Measurements from ENCODE around the gene ARPC1A.

ARPC1A gene

DNA sequence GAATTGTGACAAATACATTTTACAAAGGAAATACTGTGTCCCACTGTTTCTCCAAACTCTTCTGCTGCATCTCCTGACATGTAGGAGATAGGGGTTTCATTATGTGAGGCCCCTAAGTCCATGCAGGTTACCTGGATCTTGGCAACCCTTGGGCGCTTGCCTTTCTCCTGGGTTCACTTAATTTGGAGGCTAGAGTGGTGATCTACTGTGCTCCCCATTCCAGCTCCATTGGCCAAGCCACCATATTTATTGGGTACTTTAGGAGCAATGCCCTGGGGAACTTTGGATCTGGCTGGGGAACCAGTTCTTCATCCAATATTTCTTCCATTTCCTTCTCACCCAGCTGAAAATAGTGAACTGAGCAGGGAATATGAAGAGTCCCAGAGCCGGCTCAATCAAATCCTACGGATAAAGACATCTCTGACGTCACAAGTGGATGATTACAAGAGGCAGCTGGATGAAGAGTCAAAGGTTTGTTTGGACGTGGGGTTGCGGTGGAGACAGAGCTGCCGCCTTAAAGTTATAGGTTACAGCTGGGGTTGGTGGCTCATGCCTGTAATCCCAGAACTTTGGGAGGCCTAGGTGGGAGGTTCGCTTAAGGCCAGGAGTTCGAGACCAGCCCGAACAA lies 34.6 kb upstream of the ARPC1A start:
- H3K27ac ChIP-seq, result no peak overlapping the region
- TF ChIP-seq, protein P1, sequence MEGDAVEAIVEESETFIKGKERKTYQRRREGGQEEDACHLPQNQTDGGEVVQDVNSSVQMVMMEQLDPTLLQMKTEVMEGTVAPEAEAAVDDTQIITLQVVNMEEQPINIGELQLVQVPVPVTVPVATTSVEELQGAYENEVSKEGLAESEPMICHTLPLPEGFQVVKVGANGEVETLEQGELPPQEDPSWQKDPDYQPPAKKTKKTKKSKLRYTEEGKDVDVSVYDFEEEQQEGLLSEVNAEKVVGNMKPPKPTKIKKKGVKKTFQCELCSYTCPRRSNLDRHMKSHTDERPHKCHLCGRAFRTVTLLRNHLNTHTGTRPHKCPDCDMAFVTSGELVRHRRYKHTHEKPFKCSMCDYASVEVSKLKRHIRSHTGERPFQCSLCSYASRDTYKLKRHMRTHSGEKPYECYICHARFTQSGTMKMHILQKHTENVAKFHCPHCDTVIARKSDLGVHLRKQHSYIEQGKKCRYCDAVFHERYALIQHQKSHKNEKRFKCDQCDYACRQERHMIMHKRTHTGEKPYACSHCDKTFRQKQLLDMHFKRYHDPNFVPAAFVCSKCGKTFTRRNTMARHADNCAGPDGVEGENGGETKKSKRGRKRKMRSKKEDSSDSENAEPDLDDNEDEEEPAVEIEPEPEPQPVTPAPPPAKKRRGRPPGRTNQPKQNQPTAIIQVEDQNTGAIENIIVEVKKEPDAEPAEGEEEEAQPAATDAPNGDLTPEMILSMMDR (IDR thresholded peaks at IDR 0.05), result no peak
- H3K36me3 ChIP-seq, result no peaks in the 10 kb centered on the region
- H3K4me3 ChIP-seq (ENCODE audit: low read depth in 1 of 2, low read length in 1 of 2), result no peak overlapping the region
- no peaks in the 10 kb centered on the region for H3K9me3 ChIP-seq
- no peaks in the 10 kb centered on the region for H3K27me3 ChIP-seq
- no peaks in the 10 kb centered on the region for H3K4me1 ChIP-seq (ENCODE audit: control insufficient read depth in 1 of 2, insufficient read depth in 1 of 2, low read depth in 1 of 2, low read length in 1 of 2)

DNA sequence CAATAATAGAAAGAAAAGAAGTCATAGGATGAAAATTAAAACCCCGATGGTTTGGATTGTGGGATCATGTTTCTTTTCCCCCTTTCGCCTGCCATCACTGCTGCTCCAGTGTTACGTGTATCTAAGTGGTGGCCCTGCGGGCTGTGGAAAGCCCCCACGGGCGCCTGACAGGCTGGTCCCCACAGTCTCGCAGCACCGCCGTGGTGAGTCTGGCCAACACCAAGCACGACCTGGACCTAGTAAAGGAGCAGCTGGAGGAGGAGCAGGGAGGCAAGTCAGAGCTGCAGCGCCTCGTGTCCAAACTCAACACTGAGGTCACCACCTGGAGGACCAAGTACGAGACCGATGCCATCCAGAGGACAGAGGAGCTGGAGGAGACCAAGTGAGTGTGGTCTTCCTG lies 33.6 kb upstream of the ARPC1A start:
- H3K9me3 ChIP-seq, result no peaks in the 10 kb centered on the region

DNA sequence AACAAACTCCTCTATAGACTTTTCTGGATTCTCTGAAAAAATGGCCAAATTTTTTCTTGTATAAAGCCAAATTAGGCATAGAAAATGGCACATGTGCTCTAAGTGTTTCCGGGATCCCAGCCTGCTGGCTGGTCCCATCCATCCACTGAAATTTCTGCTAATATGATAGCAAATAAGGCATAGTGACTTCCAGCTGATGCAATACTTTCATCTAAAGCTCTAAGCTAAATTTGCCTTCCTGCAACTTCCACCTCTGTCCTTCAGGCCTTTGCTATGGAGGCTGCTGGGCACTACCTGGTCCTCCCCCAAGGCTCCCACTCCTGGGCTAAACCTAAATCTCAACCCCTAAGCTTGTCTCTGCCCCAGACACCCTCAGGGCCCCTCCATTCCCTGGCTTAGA lies 32.5 kb upstream of the ARPC1A start:
- Histone ChIP-seq H3K4me3 (ENCODE audit: low read depth in 1 of 2, low read length in 1 of 2) (no peak overlapping the region), H3K27me3 (no peaks in the 10 kb centered on the region), H3K9me3 (no peaks in the 10 kb centered on the region), H3K27ac (no peak overlapping the region), H3K4me1 (ENCODE audit: control insufficient read depth in 1 of 2, insufficient read depth in 1 of 2, low read depth in 1 of 2, low read length in 1 of 2) (no peaks in the 10 kb centered on the region), H3K36me3 (no peaks in the 10 kb centered on the region)
- TF ChIP-seq, protein P1 (IDR thresholded peaks at IDR 0.05), result no peak

More for the DNA sequence above, 33.6 kb upstream of the ARPC1A start:
- Histone ChIP-seq H3K4me1 (ENCODE audit: control insufficient read depth in 1 of 2, insufficient read depth in 1 of 2, low read depth in 1 of 2, low read length in 1 of 2) (no peaks in the 10 kb centered on the region), H3K27me3 (no peaks in the 10 kb centered on the region), H3K27ac (no peak overlapping the region), H3K36me3 (no peaks in the 10 kb centered on the region), H3K4me3 (ENCODE audit: low read depth in 1 of 2, low read length in 1 of 2) (no peak overlapping the region)
- TF ChIP-seq, protein P1 (IDR thresholded peaks at IDR 0.05), result no peak

DNA sequence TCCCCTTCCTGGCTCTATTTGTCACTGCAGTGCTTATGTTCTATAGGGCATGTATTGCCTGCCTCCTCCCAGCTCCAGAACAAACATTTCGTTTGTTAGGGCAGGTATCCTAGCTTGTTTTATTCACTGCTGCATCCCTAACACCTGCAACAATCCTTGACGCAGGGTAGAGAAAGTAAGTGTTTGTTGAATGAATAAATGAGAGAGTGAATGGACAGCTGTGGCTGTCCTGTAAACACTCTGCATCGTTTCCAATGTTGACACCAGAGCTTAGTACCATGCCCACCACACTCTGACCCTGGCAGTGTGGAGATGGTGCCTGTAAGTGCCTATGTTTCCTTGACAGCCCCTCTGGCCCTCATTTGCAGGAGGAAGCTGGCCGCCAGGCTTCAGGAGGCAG lies 32.0 kb upstream of the ARPC1A start:
- Histone ChIP-seq H3K36me3 (no peaks in the 10 kb centered on the region), H3K27ac (no peak overlapping the region), H3K27me3 (no peaks in the 10 kb centered on the region), H3K9me3 (no peaks in the 10 kb centered on the region), H3K4me3 (ENCODE audit: low read depth in 1 of 2, low read length in 1 of 2) (no peak overlapping the region), H3K4me1 (ENCODE audit: control insufficient read depth in 1 of 2, insufficient read depth in 1 of 2, low read depth in 1 of 2, low read length in 1 of 2) (no peaks in the 10 kb centered on the region)
- TF ChIP-seq, protein P1 (IDR thresholded peaks at IDR 0.05), result no peak

DNA sequence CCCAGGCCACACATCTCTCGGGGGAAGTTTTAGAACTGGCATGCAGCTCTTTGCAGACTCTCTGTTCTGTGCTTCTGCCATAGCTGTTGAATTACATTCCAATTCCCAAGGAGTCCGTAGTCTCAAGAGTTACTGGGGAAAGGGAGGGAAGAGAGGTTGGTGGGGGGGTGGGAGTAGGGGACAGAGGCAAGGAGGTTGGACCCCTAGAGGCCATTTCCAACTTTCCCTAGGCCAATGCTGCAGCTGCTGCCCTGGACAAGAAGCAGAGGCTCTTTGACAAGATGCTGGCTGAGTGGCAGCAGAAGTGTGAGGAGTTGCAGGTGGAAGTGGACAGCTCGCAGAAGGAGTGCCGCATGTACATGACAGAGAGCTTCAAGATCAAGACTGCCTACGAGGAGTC lies 29.2 kb upstream of the ARPC1A start:
- no peak overlapping the region for H3K4me3 ChIP-seq (ENCODE audit: low read depth in 1 of 2, low read length in 1 of 2)
- no peaks in the 10 kb centered on the region for H3K4me1 ChIP-seq (ENCODE audit: control insufficient read depth in 1 of 2, insufficient read depth in 1 of 2, low read depth in 1 of 2, low read length in 1 of 2)
- TF ChIP-seq, protein P1 (IDR thresholded peaks at IDR 0.05), result no peak
- no peak overlapping the region for H3K27ac ChIP-seq
- H3K9me3 ChIP-seq, result no peaks in the 10 kb centered on the region
- H3K27me3 ChIP-seq, result no peaks in the 10 kb centered on the region
- no peaks in the 10 kb centered on the region for H3K36me3 ChIP-seq

Data from neutrophil (primary cell).